T47D (cell line): ENCODE measurements around the gene TAF1A.

Source experiments
- DNase-seq, 2 experiments: peaks; one replicate each; pipeline versions ENCODE4 v3.0.0 to v3.0.0-alpha.2; 2011 to 2012; ENCODE audit warnings: low read depth in 1 of 2, low spot score in 1 of 2
- JUND ChIP-seq: IDR thresholded peaks from 2 replicates; pipeline ENCODE4 v1.6.1; 2012; ENCODE audit warnings: low read depth
- in situ Hi-C: cut with HindIII; loops from 2 replicates; pipeline ENCODE4 v1.10.0; 2016; ENCODE audit warnings: low sequenced_read_pairs, low pct_unique_long_range_greater_than_20kb

The TAF1A gene

DNA sequence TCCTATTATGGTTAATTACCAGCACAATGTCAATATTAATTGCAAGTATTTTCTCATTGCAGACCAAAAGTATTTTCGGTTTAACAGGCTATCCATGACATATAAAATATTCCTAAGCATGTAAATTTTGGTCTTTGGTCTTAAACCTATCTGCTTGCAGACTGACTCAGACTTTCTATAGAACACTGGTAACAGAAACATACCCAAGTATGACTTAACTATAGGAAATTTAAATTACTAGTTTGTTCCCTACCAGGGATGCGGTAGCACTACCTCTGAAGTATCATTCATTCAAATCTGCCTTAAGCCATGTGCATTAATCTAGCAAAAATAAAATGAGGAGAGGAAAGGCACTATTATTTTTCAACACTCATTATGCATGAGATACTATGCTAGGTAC lies 2.9 kb downstream of the TAF1A start:
- no peak for DNase-seq
- in situ Hi-C loops = no loop called here
- TF ChIP-seq JUND = no peak

DNA sequence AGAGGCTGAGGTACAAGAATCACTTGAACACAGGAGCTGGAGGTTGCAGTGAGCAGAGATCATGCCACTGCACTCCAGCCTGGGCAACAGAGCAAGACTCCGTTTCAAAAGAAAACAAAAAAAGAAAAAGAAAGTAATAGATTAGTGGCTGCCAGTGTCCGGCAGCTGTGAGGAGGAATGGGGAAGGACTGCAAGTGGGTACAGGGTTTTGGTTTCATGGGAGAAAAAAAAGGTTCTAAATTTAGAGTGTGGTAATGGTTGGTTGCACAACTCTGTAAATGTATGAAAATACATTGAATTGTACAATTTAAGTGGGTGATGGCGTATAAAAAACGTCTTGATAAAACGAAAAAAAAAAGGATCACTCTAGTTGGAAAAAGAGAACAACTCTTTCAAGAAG lies 6.7 kb downstream of the TAF1A start:
- no peak for TF ChIP-seq JUND
- in situ Hi-C loops = no loop called here
- DNase-seq = no peak

DNA sequence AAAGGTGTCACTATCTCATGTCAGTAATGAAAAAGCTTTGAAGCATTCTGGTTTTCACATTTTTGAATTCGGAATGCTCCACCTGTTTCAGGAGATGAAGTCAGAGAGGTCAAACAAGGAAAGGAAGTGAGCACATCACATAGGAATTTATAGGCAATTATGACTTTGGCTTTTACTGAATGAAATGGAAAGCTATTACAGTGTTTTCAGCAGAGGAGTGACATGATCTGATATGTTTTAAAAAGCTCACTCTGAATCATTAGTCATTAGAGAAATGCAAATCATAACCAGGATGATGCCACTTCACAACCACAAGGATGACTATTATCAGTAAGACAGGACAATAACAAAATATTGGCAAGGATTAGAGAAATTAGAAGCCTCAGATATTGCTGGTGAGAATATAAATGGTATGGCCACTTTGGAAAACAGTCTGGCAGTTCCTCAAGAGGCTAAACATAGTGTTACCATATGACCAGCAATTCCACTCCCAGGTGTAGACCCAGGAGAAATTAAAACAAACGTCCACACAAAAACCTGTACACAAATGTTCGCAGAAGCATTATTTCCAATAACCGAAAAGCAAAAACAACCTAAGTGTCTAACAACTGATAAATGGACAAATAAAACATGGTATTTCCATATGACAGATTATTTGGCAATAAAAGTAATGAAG lies 7.5 kb downstream of the TAF1A start:
- DNase-seq = peak; percentile 28 to 55
- in situ Hi-C loops = no loop called here
- TF ChIP-seq JUND = peak; percentile 59

DNA sequence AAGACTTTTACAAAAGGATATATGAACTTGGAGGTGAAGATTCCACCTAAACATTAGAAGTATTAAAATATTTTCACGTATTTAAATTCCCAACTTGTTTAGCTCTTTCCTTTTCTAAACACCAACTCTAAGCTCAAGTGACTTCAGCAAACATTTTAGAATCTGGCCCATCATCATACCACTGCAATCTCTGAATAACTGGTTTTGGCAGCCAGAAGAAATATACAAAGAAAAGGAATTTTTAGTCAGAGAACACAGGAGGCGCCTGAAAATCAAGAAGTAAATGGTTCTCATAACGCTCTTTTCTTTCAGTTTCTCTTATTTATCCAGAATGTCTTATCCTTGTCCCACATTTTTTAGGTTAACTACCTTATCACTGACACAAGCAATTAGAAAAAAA lies 10.4 kb downstream of the TAF1A start:
- TF ChIP-seq JUND = no peak
- no peak for DNase-seq
- in situ Hi-C loops = no loop called here

- no peak for DNase-seq
- no peak for TF ChIP-seq JUND
- in situ Hi-C loops = no loop called here
Measured at GRCh38 chr1:222570837-222571236, 18.9 kb downstream of the TAF1A start.

GRCh38 chr1:222561656-222562055 lies 28.1 kb downstream of the TAF1A start:
- in situ Hi-C loops = no loop called here
- TF ChIP-seq JUND = no peak
- DNase-seq = no peak

GRCh38 chr1:222557574-222557973 lies 32.2 kb downstream of the TAF1A start:
- no peak for TF ChIP-seq JUND
- DNase-seq = no peak
- in situ Hi-C loops = no loop called here

- in situ Hi-C loops = no loop called here
- no peak for TF ChIP-seq JUND
- no peak for DNase-seq
Measured at GRCh38 chr1:222557148-222557547, 32.6 kb downstream of the TAF1A start.

- in situ Hi-C loops = no loop called here
- no peak for TF ChIP-seq JUND
- DNase-seq = no peak
Measured at GRCh38 chr1:222555992-222556615, 33.6 kb downstream of the TAF1A start.

- in situ Hi-C loops = no loop called here
- TF ChIP-seq JUND = no peak
- no peak for DNase-seq
Measured at GRCh38 chr1:222554177-222554576, 35.6 kb downstream of the TAF1A start.

DNA sequence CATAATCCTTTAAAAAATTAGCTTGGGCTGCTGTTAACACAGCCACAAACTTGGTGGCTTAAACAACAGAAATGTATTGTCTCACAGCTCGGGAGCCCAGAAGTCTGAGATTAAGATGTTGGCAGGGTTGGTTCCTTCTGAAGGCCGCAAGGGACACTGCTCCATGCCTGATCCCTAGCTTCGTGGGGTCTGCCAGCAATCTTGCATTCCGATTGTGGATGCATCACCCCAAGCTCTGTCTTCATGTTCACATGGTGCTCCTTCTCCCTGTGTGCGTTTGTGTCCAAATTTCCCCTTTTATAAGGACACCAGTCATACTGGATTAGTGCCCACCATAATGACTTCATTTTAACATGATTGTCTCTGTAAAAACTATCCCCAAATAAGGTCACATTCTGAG lies 36.9 kb downstream of the TAF1A start:
- TF ChIP-seq JUND = no peak
- in situ Hi-C loops = no loop called here
- DNase-seq = no peak

GRCh38 chr1:222547944-222548671 lies 41.6 kb downstream of the TAF1A start, which contains the start of gene HHIPL2:
TSS of gene HHIPL2 (minus strand) at chr1:222548104. CDS start at chr1:222548044, 60 bp downstream.
- DNase-seq = no peak
- TF ChIP-seq JUND = no peak
- in situ Hi-C loops = no loop called here

DNA sequence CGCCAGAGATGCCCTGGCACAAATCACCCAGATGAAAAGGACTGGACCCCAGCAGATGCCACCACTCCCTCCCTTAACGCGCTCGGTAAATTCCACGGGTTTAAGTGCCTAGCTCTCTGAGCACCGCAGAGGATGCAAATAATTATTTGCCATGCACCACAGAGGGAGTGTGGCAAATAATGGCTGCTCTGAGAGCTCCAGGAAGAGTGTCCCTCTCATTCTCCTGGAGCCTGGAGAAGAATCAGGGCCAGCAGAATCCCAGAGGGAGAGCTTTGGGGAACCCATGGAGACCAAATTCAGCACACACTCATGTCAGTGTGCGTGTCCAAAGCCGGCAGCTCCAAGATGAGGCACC lies 42.5 kb downstream of the TAF1A start:
- DNase-seq = no peak
- TF ChIP-seq JUND = no peak
- in situ Hi-C loops = no loop called here
